ENCODE results near the gene MAPK8IP3.

MAPK8IP3 gene

GRCh38 chr16:1705688-1706385, at the start of gene MAPK8IP3:
Gene MAPK8IP3 (plus strand): TSS chr16:1706195. CDS start chr16:1706340, 145 bp downstream.
- DNase-seq, result peak; percentile 95

GRCh38 chr16:1656808-1657617, 49.0 kb upstream of the MAPK8IP3 start:
- no peak for DNase-seq

GRCh38 chr16:1657841-1658240, 48.2 kb upstream of the MAPK8IP3 start:
- no peak for DNase-seq

- no peak for DNase-seq
Measured at GRCh38 chr16:1659031-1659430, 47.0 kb upstream of the MAPK8IP3 start.

- DNase-seq, result no peak
Measured at GRCh38 chr16:1661826-1662225, 44.2 kb upstream of the MAPK8IP3 start.

GRCh38 chr16:1662543-1662942, 43.5 kb upstream of the MAPK8IP3 start:
- DNase-seq, result no peak

GRCh38 chr16:1665829-1666228, 40.2 kb upstream of the MAPK8IP3 start:
- DNase-seq, result no peak

GRCh38 chr16:1666316-1666715, 39.7 kb upstream of the MAPK8IP3 start:
- no peak for DNase-seq

GRCh38 chr16:1667271-1667670, 38.7 kb upstream of the MAPK8IP3 start:
- DNase-seq, result no peak

GRCh38 chr16:1667916-1668315, 38.1 kb upstream of the MAPK8IP3 start:
- no peak for DNase-seq

GRCh38 chr16:1668612-1669319, 37.2 kb upstream of the MAPK8IP3 start:
- DNase-seq, result no peak

- DNase-seq, result no peak
Measured at GRCh38 chr16:1669698-1670097, 36.3 kb upstream of the MAPK8IP3 start.

GRCh38 chr16:1670371-1670770, 35.6 kb upstream of the MAPK8IP3 start:
- DNase-seq, result no peak

- no peak for DNase-seq
Measured at GRCh38 chr16:1670866-1671265, 35.1 kb upstream of the MAPK8IP3 start.

GRCh38 chr16:1673424-1674151, 32.4 kb upstream of the MAPK8IP3 start:
- DNase-seq, result no peak

GRCh38 chr16:1674306-1674705, 31.7 kb upstream of the MAPK8IP3 start:
- DNase-seq, result no peak

GRCh38 chr16:1674751-1675664, 31.0 kb upstream of the MAPK8IP3 start:
- no peak for DNase-seq

- DNase-seq, result no peak
Measured at GRCh38 chr16:1676661-1677060, 29.3 kb upstream of the MAPK8IP3 start.

- DNase-seq, result no peak
Measured at GRCh38 chr16:1677339-1677738, 28.7 kb upstream of the MAPK8IP3 start.

GRCh38 chr16:1677942-1678499, 28.0 kb upstream of the MAPK8IP3 start, which contains the start of gene JPT2:
Gene JPT2 (plus strand): TSS chr16:1678279. CDS start chr16:1678313, 34 bp downstream.
- peak; percentile 94 for DNase-seq

- no peak for DNase-seq
Measured at GRCh38 chr16:1678500-1679098, 27.4 kb upstream of the MAPK8IP3 start.
